VCaP (cell line): ENCODE results near the gene JAM3.

Experiments used
- H3K27ac ChIP-seq: fragments of 450-650 bp; 2 replicates; pipeline ENCODE4 v1.5.1; 2017
- TF ChIP-seq, protein P1 (sequence below): fragments of 450-650 bp; conservative IDR thresholded peaks from 2 replicates; pipeline ENCODE4 v1.5.1; 2017; ENCODE audit warnings: mild to moderate bottlenecking, moderate library complexity

Gene JAM3

DNA sequence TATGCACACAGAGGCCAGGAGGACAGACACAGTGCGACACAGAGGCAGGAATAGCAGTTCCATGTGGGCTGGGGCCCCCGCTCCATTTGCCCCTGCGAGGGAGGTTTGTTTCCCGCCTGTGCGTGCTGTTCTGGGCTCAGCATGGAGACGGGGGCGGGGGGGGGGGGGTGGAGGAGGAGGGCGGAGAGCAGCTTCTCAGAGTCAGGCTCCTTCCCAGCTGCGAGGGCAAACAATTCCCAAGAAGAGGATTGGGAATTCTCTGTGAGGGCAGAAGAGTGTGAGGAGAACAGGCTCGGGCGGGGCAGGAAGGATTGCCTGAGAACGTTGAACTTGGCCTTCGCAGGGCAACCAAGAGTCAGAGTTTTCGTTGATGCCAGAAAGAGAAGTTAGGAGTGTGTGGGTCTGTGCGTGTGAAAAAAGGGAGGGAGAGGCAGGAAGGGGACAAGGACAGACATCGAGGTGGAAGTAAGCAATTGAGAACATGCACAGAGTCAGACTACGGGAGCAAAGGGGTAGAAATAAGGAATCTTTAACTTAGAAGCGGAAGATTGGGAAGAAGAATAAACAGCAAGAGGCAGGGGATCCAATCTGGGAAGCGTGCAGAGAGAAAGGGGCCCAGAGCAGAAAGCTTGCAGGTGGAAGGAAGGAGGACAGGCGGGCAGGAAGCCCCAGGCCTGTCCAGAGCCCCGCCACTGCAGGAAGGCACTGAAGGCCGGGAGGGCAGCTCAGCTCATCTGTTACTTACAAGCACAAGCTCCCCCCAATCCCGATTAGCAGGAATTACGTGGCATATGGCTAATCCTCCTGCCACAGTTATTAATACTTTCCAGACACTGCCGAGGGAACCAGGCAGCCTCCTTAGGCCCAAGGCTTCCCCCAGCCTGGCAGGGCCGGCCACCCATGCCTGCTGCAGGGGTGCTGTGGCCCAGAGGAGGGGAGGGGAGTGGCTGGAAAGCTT is 15.6 kb upstream of the JAM3 start:
- TF ChIP-seq, protein P1, sequence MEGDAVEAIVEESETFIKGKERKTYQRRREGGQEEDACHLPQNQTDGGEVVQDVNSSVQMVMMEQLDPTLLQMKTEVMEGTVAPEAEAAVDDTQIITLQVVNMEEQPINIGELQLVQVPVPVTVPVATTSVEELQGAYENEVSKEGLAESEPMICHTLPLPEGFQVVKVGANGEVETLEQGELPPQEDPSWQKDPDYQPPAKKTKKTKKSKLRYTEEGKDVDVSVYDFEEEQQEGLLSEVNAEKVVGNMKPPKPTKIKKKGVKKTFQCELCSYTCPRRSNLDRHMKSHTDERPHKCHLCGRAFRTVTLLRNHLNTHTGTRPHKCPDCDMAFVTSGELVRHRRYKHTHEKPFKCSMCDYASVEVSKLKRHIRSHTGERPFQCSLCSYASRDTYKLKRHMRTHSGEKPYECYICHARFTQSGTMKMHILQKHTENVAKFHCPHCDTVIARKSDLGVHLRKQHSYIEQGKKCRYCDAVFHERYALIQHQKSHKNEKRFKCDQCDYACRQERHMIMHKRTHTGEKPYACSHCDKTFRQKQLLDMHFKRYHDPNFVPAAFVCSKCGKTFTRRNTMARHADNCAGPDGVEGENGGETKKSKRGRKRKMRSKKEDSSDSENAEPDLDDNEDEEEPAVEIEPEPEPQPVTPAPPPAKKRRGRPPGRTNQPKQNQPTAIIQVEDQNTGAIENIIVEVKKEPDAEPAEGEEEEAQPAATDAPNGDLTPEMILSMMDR = no peak
- no peak overlapping the region for H3K27ac ChIP-seq

GRCh38 chr11:134055029-134055428 is 13.8 kb upstream of the JAM3 start:
- H3K27ac ChIP-seq = no peak overlapping the region
- TF ChIP-seq, protein P1 = no peak

DNA sequence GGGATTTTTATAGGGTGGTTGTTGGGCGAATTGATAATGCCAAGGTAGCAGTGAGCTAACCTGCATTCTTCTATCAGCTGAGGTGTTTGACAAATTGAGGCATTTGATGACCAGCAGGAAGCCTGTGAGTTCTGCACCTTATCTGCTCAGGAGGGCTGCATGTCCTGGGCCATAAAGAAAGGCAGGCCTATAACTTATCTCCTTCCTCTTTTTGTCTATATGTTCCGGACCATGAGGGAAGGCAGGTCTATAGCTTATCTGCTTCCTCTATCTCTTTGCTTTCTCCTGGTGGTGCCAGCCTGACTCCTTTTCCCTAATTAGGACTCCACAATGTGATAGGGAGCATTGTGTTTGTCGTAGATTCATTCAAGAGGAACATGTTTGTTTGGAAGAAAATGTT is 8.6 kb upstream of the JAM3 start:
- TF ChIP-seq, protein P1 = no peak
- 0 out of 2 replicates have a peak overlapping the region, but pooled peaks have one; percentile 7 for H3K27ac ChIP-seq

- peak overlapping the region; percentile 33 for H3K27ac ChIP-seq
- TF ChIP-seq, protein P1 = no peak
Observed at GRCh38 chr11:134062265-134063123, 6.4 kb upstream of the JAM3 start.

- TF ChIP-seq, protein P1 = no peak
- no peak overlapping the region for H3K27ac ChIP-seq
Observed at GRCh38 chr11:134063124-134063495, 5.8 kb upstream of the JAM3 start.

GRCh38 chr11:134063991-134064747 is 4.7 kb upstream of the JAM3 start:
- TF ChIP-seq, protein P1 = no peak
- H3K27ac ChIP-seq = no peak overlapping the region
